ENCODE results near the gene MFSD12.
"Not testable (repeated sequence)": the region's sequence is repeated elsewhere in the genome, so short reads cannot be mapped to it uniquely, and the experiment has no call there.

Gene MFSD12

GRCh38 chr19:3521104-3521445, 36.3 kb downstream of the MFSD12 start:
- DNase-seq = no peak

- no peak for DNase-seq
Measured at GRCh38 chr19:3520166-3521103, 37.0 kb downstream of the MFSD12 start.

DNA sequence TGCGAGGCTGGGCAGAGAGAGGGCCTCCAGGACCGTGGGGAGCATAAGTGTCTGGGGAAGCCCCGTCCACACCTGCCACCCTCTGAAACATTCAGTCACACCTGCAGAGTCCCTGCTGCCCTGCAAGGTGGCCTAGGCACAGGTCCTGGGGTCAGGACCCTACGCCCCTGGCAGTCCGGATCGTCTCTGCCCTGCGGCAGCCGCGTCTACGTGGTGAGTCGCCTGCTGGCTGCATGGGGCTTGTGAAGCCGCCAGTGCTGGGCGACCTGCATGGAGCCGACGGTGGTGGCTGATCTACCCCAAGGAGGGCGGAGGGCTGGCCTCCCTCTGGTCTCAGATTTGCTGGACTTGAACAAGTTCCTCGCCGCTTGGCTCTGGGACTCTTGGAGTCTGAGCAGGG, 38.3 kb downstream of the MFSD12 start:
- DNase-seq = no peak

DNA sequence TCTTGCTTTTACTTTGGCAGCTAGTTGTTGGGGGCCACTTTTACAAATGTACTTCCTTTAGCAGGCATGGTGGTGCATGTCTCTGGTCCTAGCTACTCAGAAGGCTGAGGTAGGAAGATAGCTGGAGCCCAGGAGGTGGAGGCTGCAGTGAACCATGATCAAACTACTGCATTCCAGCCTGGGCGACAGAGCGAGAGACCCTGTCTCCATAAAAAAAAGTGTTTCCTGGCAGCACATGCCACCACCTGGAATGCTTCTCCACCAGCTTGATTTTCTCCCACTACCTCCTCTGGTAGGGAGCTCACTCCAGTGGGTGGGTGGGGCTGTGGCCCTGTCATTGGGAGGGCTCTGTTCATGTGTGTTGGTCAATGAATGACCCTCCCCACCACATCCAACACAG, 38.7 kb downstream of the MFSD12 start:
- no peak for DNase-seq

DNA sequence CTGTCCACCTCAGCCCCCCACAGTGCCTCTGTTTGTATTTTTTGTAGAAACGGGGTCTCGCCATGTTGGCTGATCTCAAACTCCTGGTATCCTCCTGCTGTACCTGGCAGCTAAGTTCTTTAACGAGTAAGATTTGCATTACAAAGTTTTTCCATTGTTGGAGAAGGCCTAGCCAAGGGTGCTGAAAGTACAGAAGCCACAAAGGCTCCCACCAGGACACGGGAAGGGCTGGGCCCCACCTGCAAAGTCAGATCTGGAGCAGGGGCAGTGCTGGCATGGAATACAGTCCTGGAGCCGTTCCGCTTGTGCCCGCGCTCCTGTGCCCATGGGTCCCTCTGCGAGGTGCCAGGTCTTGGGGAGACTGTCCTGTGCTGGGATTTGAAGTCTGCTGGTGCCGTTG, 39.1 kb downstream of the MFSD12 start:
- DNase-seq = no peak

DNA sequence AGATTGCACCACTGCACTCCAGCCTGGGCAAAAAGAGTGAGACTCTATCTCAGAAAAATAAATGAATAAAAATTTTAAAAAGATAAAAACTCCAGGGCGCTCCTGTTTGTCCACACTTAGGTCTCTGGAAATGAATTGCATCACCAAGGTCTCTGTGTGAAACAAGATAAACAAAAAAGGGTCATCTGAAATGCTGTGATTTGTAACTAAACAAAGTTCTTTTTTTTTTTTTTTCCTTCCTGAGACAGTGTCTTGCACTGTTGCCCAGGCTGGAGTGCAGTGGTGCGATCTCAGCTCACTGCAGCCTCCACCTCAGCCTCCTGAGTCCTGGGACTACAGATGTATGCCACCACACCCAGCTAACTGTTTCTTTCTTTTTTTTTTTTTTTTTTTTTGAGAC, 39.7 kb downstream of the MFSD12 start:
- DNase-seq = no peak

DNA sequence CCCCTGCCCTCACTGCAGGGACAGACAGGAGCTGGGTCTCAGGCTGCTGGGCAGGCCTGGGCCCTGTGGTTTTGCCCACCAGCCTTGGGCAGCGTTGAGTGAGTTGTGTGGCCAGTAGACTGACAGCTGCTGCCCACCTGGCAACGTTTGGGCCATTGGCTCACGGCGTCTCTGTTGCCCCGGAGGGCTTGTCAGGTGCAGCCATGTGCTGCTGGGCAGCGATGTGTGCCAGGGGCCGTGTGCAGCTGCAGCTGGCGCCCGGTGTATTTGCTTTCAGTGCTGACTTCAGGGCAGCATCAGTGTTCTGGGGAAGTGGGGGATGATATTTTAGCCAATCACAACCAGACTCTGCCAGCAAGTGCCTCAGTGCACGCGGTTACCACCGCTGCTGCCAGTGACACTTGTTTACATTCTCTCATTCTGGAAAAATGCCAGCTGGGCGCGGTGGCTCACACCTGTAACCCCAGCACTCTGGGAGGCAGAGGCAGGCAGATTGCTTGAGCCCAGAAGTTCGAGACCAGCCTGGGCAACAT, 40.6 kb downstream of the MFSD12 start:
- no peak for DNase-seq

GRCh38 chr19:3515891-3516422, 41.4 kb downstream of the MFSD12 start:
- DNase-seq = no peak

GRCh38 chr19:3514930-3515329, 42.5 kb downstream of the MFSD12 start:
- DNase-seq = no peak

- no peak for DNase-seq
Measured at GRCh38 chr19:3513229-3514140, 43.9 kb downstream of the MFSD12 start.

DNA sequence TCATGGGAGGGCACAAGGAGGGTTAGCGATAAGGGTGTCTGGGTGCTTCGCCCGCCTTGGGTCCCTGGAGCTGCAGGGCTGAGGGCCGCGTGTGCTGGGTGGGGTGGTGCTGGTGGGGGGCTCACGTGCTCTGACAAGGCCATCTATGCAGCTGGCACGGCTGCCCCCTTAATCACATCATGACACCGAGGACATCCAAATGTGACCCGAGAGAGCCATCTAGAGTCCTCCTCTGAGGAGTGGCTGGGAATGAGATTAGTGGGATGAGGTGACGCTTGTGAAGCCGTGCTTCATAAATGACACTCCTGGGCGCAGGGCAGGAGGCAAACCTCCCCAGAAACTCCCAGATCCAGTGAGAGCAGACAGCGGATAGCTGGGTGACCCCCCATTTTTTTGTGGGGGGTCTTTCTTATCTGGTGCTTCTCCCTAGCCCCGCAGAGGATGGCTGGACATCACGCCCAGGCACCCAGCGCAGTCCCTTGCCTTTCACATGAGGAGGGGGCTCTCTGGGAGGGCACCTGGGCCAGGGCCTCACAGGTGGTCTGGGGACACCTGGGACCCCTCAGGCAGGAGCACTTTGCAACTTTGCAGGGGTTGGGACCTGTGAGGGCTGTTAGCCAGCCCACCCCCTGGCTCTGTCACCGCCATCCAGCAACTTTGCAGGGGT, 44.7 kb downstream of the MFSD12 start:
- no peak for DNase-seq

GRCh38 chr19:3511506-3512251, 45.7 kb downstream of the MFSD12 start:
- no peak for DNase-seq

- DNase-seq = no peak
Measured at GRCh38 chr19:3510727-3511126, 46.7 kb downstream of the MFSD12 start.

GRCh38 chr19:3509566-3509989, 47.8 kb downstream of the MFSD12 start:
- peak; percentile 38 to 55 for DNase-seq

DNA sequence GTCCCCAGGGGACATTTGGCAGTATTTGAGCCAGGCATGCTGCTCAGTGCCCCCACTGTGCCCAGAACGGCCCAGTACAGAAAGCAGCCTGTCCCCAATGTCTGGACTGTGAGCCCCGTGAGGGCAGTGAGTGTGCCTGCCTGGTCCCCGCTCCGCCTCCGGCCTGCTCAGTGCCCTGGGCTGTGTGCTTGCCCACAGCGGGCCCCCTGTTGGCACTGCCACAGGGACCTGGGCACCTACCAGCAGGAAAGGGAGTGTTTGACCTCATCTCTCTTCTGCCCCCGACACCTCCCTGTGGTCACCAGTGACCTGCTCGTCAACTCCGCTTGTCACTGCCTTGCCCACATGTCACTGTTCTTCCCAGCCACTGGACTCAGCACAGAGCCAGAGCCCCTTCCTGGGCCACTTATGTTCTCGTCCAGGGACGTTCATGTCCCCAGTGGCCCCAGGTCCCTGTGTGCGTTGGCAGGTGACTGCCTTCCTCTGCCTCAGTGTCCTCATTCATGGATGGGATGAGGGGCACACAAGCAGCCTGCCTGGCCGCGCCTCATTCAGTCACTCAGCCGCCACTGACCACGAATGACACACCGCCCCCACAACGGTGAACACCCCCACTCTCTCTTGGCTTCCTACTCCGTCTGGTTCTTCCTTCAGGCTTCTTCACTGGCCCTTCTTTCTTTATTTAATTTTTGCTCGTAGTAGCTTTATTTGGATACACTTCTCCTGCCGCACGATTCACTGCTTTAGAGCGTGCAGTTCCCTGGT, 48.4 kb downstream of the MFSD12 start:
- DNase-seq = peak in 1 of 2 donors; percentile 16

DNA sequence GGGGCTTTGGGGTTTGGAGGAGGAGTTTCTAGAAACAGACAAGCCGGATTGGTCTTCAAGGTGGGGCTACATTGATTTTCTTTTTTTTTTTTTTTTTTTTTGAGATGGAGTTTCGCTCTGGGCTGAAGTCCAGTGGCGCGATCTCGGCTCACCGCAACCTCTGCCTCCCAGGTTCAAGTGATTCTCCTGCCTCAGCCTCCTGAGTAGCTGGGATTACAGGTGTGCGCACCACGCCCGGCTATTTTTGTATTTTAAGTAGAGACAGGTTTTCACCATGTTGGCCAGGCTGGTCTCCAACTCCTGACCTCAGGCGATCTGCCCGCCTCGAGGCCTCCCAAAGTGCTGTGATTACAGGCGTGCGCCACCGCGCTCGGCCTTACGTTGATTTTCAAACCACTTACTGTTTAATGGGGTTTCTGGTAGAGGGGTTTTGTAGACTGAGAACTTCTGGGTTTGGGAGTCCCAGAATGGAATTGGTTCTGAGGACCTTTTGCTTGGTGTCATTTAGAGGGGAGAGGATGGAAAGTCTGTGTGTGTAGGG, 49.2 kb downstream of the MFSD12 start:
- not testable (repeated sequence) for DNase-seq

DNA sequence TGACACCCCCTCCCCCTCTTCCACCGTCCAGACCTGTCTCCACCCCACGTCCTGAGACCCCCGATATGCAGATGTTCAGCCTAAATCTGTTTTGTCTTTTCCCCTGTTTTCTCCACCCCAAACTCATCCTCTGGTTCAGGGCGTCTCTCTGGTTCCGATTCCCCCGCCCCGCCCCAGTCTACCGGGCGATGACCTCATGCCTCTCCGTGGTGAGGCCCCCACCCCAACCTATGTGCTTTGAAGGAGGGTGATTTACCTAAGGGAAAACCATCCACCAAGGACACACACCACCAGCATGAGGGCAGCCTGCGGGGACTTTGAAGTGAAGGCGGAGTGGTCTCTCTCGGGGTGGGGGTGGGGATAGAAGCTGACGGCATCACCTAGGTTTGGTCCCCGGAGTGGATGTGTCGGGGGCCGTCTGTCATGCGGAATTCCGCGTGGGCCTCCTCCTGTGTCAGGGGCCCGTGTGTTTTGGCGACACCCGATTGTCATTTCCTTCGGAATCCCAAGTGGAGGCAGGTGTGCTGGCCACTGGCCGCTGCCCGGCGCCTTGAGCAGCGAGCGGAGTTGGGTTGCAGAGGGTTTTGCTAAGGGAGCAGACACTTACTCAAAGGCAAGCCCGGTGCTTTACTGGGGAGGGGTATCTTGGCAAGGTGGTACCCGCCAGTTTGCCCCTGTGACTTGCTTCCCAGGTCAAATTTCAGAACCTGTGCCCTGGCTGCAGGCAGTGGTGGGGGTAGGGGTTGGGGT, 49.8 kb downstream of the MFSD12 start:
- peak; percentile 48 to 51 for DNase-seq

- DNase-seq = peak; percentile 33 to 40
Measured at GRCh38 chr19:3506384-3507340, 50.7 kb downstream of the MFSD12 start.
